HUES64 (cell line): ENCODE measurements around the gene OSER1.
"Not testable (repeated sequence)": the region's sequence is repeated elsewhere in the genome, so short reads cannot be mapped to it uniquely, and the experiment has no call there.

Experiments used
- H3K27ac ChIP-seq: 2 replicates; pipeline ENCODE4 v1.7.0; 2013; ENCODE audit warnings: low read depth, low read length, inconsistent platforms
- H3K27me3 ChIP-seq: 2 replicates; pipeline ENCODE4 v1.6.1; 2013; ENCODE audit warnings: mild to moderate bottlenecking, low read length; ENCODE audit not compliant: insufficient read depth
- H3K36me3 ChIP-seq: 2 replicates; pipeline ENCODE4 v1.6.1; 2013; ENCODE audit warnings: mild to moderate bottlenecking, low read length; ENCODE audit not compliant: insufficient read depth
- H3K4me1 ChIP-seq: 2 replicates; pipeline ENCODE4 v1.6.1; 2013; ENCODE audit warnings: mild to moderate bottlenecking, low read length, moderate library complexity; ENCODE audit not compliant: insufficient read depth
- H3K4me3 ChIP-seq: 2 replicates; pipeline ENCODE4 v1.5.1; 2013; ENCODE audit warnings: mild to moderate bottlenecking, low read length, moderate library complexity
- H3K9ac ChIP-seq: 2 replicates; pipeline ENCODE4 v1.6.1; 2013; ENCODE audit warnings: mild to moderate bottlenecking, low read depth, low read length
- H3K9me3 ChIP-seq: 2 replicates; pipeline ENCODE4 v1.6.1; 2013; ENCODE audit warnings: low read depth, low read length; ENCODE audit not compliant: insufficient read depth
- WGBS: fragments of 150-250, 120-280 bp; methylation state at CpG from one replicate; pipeline ENCODE4 v1.1.7; 2013; ENCODE audit warnings: missing lambda C conversion rate; 5-methylcytosine and 5-hydroxymethylcytosine counted together

The OSER1 gene

GRCh38 chr20:44245977-44246376 lies 35.4 kb upstream of the OSER1 start:
- H3K27me3 ChIP-seq, result peaks cover 10% of the 10 kb centered on the region
- H3K36me3 ChIP-seq, result no peaks in the 10 kb centered on the region
- no peak overlapping the region for H3K9ac ChIP-seq
- H3K4me3 ChIP-seq, result no peak overlapping the region
- no peaks in the 10 kb centered on the region for H3K9me3 ChIP-seq
- peaks cover 5% of the 10 kb centered on the region; the same call in 1 of the 2 replicates for H3K4me1 ChIP-seq
- WGBS, result 71% methylated on average over 4 of the region's 4 CpGs
- no peak overlapping the region for H3K27ac ChIP-seq

GRCh38 chr20:44241796-44242195 lies 31.2 kb upstream of the OSER1 start:
- Histone ChIP-seq H3K27ac (no peak overlapping the region), H3K9me3 (no peaks in the 10 kb centered on the region), H3K27me3 (peaks cover 9% of the 10 kb centered on the region), H3K4me1 (peaks cover 4% of the 10 kb centered on the region; the same call in 1 of the 2 replicates), H3K36me3 (no peaks in the 10 kb centered on the region), H3K9ac (no peak overlapping the region), H3K4me3 (no peak overlapping the region)
- 91% methylated on average over 2 of the region's 2 CpGs for WGBS

GRCh38 chr20:44236840-44237239 lies 26.3 kb upstream of the OSER1 start:
- not testable (repeated sequence) for H3K4me3 ChIP-seq, H3K4me1 ChIP-seq, H3K9ac ChIP-seq, H3K27me3 ChIP-seq, H3K9me3 ChIP-seq, H3K27ac ChIP-seq, H3K36me3 ChIP-seq
- 89% methylated on average over 2 of the region's 2 CpGs for WGBS

- H3K27ac ChIP-seq, result no peak overlapping the region
- no peak overlapping the region for H3K4me3 ChIP-seq
- no peaks in the 10 kb centered on the region for H3K27me3 ChIP-seq
- H3K4me1 ChIP-seq, result peaks cover 10% of the 10 kb centered on the region
- 94% methylated on average over 2 of the region's 2 CpGs for WGBS
- H3K36me3 ChIP-seq, result no peaks in the 10 kb centered on the region
- no peak overlapping the region for H3K9ac ChIP-seq
- no peaks in the 10 kb centered on the region for H3K9me3 ChIP-seq
Measured at GRCh38 chr20:44235702-44236101, 25.1 kb upstream of the OSER1 start.

GRCh38 chr20:44234566-44235317 lies 24.2 kb upstream of the OSER1 start:
- peaks cover 10% of the 10 kb centered on the region for H3K4me1 ChIP-seq
- no peak overlapping the region for H3K4me3 ChIP-seq
- no peaks in the 10 kb centered on the region for H3K36me3 ChIP-seq
- H3K9me3 ChIP-seq, result no peaks in the 10 kb centered on the region
- H3K9ac ChIP-seq, result no peak overlapping the region
- WGBS, result 92% methylated on average over 14 of the region's 14 CpGs
- H3K27ac ChIP-seq, result no peak overlapping the region
- H3K27me3 ChIP-seq, result no peaks in the 10 kb centered on the region

GRCh38 chr20:44233436-44234016 lies 23.0 kb upstream of the OSER1 start:
- peaks cover 10% of the 10 kb centered on the region for H3K4me1 ChIP-seq
- H3K27me3 ChIP-seq, result no peaks in the 10 kb centered on the region
- no peaks in the 10 kb centered on the region for H3K36me3 ChIP-seq
- no peaks in the 10 kb centered on the region for H3K9me3 ChIP-seq
- H3K27ac ChIP-seq, result no peak overlapping the region
- no peak overlapping the region for H3K4me3 ChIP-seq
- no peak overlapping the region for H3K9ac ChIP-seq
- WGBS, result 92% methylated on average over 6 of the region's 6 CpGs

- H3K9me3 ChIP-seq, H3K27me3 ChIP-seq, H3K36me3 ChIP-seq, H3K9ac ChIP-seq, H3K4me3 ChIP-seq, H3K27ac ChIP-seq: not testable (repeated sequence)
- 96% methylated on average over 3 of the region's 4 CpGs for WGBS
- H3K4me1 ChIP-seq, result peaks cover 10% of the 10 kb centered on the region
Measured at GRCh38 chr20:44232469-44232856, 21.9 kb upstream of the OSER1 start.

GRCh38 chr20:44231713-44232468 lies 21.3 kb upstream of the OSER1 start:
- Histone ChIP-seq H3K4me1 (peaks cover 10% of the 10 kb centered on the region), H3K27me3 (no peaks in the 10 kb centered on the region), H3K9me3 (no peaks in the 10 kb centered on the region), H3K27ac (peak overlapping the region; percentile 48; the same call in 1 of the 2 replicates), H3K4me3 (no peak overlapping the region), H3K36me3 (no peaks in the 10 kb centered on the region), H3K9ac (no peak overlapping the region)
- 56% methylated on average over 10 of the region's 10 CpGs for WGBS

GRCh38 chr20:44231193-44231592 lies 20.6 kb upstream of the OSER1 start:
- no peak overlapping the region for H3K9ac ChIP-seq
- peaks cover 10% of the 10 kb centered on the region for H3K4me1 ChIP-seq
- 79% methylated on average over 7 of the region's 7 CpGs for WGBS
- no peaks in the 10 kb centered on the region for H3K27me3 ChIP-seq
- no peaks in the 10 kb centered on the region for H3K36me3 ChIP-seq
- H3K9me3 ChIP-seq, result no peaks in the 10 kb centered on the region
- H3K4me3 ChIP-seq, result no peak overlapping the region
- peak overlapping the region; percentile 48; the same call in 1 of the 2 replicates for H3K27ac ChIP-seq

- Histone ChIP-seq H3K27me3 (no peaks in the 10 kb centered on the region), H3K36me3 (no peaks in the 10 kb centered on the region), H3K9ac (no peak overlapping the region), H3K4me3 (no peak overlapping the region), H3K4me1 (peaks cover 10% of the 10 kb centered on the region), H3K27ac (no peak overlapping the region), H3K9me3 (no peaks in the 10 kb centered on the region)
- 79% methylated on average over 16 of the region's 17 CpGs for WGBS
Measured at GRCh38 chr20:44228465-44229258, 18.1 kb upstream of the OSER1 start.

GRCh38 chr20:44224637-44225036 lies 14.1 kb upstream of the OSER1 start:
- Histone ChIP-seq H3K9ac (no peak overlapping the region), H3K4me1 (0 out of 2 replicates have a peak, but pooled peaks cover 2% of the 10 kb centered on the region), H3K4me3 (no peak overlapping the region), H3K27ac (no peak overlapping the region), H3K36me3 (no peaks in the 10 kb centered on the region), H3K27me3 (no peaks in the 10 kb centered on the region), H3K9me3 (no peaks in the 10 kb centered on the region)
- WGBS, result 90% methylated on average over 5 of the region's 5 CpGs
